ENCODE measurements around the gene FAM50A.

The FAM50A gene

DNA sequence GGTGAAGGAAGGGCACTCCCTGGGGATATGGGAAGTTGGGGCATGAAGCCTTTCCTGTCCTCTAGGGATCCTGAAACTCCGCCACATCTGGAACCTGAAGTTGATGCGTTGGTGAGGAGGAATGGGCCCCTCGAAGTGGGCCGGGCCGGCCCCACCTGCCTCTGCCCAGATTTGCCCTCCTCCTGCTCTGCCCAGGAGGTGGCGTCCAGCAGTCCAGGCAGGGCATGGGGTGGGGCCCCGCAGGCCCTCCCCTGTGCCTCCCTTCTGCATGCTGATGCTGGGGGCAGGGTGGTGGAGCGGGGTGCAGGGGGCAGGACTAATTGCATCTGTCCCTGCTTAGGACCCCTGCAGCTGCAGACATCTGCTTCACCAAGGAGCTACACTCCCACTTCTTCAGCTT, 30.8 kb upstream of the FAM50A start:
- no peak for DNase-seq (ENCODE audit: low read depth, low spot score)

- DNase-seq (ENCODE audit: low read depth, low spot score), result no peak
These were observed 26.8 kb upstream of the FAM50A start for GRCh38 chrX:154417157-154417556.

GRCh38 chrX:154419189-154419588, 24.8 kb upstream of the FAM50A start:
- DNase-seq (ENCODE audit: low read depth, low spot score), result no peak

- no peak for DNase-seq (ENCODE audit: low read depth, low spot score)
These were observed 24.1 kb upstream of the FAM50A start for GRCh38 chrX:154419688-154420401.

DNA sequence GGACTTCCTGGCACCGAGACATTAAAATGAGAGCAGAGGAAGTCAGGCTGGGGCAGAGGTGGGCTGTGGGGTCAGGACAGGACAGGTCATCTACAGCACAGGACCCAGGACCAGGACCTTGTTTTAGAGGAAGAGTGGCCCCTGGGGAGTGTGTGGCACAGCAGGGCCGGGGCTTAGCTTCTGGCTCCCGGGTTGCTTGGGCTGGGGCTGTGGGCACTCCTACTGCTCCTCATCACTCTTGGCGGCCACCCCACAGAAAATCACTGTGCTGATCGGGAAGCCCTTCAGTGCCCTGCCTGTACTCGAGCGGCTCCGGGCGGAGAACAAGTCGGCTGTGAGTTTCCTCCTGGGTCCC, 23.6 kb upstream of the FAM50A start:
- DNase-seq (ENCODE audit: low read depth, low spot score), result no peak

GRCh38 chrX:154426916-154427770, 16.8 kb upstream of the FAM50A start:
- no peak for DNase-seq (ENCODE audit: low read depth, low spot score)

- DNase-seq (ENCODE audit: low read depth, low spot score), result peak; percentile 70
These were observed 15.5 kb upstream of the FAM50A start, which contains the start of gene ATP6AP1 for GRCh38 chrX:154428176-154429171. ATP6AP1 (plus strand) TSS chrX:154428677; CDS start chrX:154428693, 16 bp downstream.

- DNase-seq (ENCODE audit: low read depth, low spot score), result no peak
These were observed 14.2 kb upstream of the FAM50A start for GRCh38 chrX:154429711-154430110.

- DNase-seq (ENCODE audit: low read depth, low spot score), result no peak
These were observed 13.5 kb upstream of the FAM50A start for GRCh38 chrX:154430479-154430878.

DNA sequence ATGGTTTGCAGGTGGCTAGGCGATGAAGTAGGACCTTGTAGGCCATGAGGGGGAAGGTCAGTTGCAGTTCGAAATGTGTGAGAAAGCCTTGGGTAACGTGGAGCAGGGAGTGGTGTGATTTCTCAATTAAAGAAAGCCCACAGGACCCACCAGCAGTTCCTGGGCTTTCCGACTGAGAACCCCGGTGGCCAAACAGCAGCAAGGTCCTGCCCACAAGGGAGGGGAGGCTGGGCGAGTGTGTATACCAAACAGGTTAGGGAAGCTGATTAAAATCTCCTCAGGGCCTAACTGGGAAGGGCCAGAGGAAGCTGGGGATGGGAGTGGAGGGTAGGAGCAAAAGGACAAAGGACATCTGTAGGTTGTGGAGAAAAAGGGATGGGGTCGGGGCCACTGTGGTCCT, 13.0 kb upstream of the FAM50A start:
- DNase-seq (ENCODE audit: low read depth, low spot score), result no peak

DNA sequence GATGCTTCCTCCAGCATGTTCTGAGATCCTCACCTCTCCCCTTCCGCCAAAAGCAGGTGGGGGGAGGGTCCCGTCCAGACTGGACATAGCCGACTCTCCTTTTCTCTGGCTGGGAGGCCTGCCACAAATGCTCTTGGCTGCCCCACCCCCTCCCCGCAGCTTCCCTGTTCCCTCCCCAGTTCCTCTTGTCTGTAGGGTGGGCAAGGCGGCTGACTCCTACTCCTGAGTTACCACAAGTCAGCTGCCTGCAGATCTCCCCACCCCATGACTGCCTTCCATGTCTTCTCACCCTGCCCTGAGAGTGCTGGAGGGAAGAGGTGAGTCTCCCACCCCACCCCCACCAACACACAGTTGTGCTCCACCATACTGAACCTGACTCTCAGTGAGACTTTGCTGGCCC, 12.6 kb upstream of the FAM50A start:
- no peak for DNase-seq (ENCODE audit: low read depth, low spot score)

DNA sequence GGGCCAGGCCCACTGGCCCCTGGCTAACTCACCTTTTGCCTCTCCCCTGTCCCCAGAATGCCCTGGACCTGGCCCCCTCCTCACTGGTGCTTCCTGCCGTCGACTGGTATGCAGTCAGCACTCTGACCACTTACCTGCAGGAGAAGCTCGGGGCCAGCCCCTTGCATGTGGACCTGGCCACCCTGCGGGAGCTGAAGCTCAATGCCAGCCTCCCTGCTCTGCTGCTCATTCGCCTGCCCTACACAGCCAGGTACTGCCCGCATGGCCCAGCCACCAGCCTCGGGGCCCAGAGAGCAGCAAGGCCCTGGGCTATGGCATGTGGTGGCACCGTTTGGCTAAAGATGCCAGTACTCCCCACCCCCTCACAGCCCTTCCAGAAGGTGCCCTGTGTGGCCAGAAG, 11.7 kb upstream of the FAM50A start:
- DNase-seq (ENCODE audit: low read depth, low spot score), result no peak

GRCh38 chrX:154433605-154434004, 10.3 kb upstream of the FAM50A start:
- no peak for DNase-seq (ENCODE audit: low read depth, low spot score)

- DNase-seq (ENCODE audit: low read depth, low spot score), result no peak
These were observed 9.4 kb upstream of the FAM50A start for GRCh38 chrX:154434394-154435168.

DNA sequence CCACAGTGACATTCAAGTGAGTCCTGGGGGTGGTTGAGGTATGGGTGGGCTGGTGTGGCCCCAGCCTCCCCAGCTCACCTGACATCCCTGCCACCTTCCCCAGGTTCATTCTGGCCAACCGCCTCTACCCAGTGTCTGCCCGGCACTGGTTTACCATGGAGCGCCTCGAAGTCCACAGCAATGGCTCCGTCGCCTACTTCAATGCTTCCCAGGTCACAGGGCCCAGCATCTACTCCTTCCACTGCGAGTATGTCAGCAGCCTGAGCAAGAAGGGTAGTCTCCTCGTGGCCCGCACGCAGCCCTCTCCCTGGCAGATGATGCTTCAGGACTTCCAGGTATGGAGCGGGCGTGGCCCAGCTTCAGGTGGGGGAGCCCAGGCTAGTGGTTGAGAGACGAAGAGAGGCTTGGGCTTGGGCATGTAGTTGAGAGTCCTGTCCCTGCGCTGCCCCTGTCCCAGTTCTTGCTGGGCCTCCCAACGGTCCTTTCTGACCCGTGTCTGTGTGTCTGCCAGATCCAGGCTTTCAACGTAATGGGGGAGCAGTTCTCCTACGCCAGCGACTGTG, 8.7 kb upstream of the FAM50A start:
- no peak for DNase-seq (ENCODE audit: low read depth, low spot score)

DNA sequence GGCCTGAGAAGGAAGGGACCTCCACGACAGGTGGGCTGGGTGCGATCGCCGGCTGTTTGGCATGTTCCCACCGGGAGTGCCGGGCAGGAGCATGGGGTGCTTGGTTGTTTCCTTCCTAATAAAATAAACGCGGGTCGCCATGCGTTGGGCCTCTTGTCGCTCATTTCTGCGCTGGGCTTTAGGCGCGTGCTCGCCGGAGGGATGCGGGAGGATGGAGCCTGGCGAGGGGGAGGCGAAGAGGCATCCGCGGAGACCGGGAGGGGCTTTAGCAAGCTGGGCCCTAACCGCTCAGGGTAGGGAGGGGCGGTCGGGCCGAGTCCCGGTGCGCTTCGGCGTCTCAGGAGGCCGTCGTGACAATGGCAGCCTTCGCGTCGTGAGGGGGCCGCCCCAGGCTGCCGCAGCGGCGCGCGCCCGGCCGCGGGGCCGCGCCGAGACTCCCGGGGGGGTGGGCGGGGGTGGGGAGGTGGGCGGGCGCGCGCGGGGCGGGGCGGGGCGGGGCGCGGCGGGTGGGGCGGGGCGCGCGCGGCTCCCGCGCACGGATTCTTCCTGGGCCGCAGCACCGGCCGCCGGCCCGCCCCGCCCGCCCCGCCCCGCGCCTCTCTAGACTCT, 7.5 kb upstream of the FAM50A start:
- DNase-seq (ENCODE audit: low read depth, low spot score), result peak; percentile 33

GRCh38 chrX:154436983-154437752, 6.8 kb upstream of the FAM50A start, which contains the start of gene GDI1:
GDI1 (plus strand) TSS chrX:154437154; CDS start chrX:154437255, 101 bp downstream.
- peak; percentile 17 for DNase-seq (ENCODE audit: low read depth, low spot score)

DNA sequence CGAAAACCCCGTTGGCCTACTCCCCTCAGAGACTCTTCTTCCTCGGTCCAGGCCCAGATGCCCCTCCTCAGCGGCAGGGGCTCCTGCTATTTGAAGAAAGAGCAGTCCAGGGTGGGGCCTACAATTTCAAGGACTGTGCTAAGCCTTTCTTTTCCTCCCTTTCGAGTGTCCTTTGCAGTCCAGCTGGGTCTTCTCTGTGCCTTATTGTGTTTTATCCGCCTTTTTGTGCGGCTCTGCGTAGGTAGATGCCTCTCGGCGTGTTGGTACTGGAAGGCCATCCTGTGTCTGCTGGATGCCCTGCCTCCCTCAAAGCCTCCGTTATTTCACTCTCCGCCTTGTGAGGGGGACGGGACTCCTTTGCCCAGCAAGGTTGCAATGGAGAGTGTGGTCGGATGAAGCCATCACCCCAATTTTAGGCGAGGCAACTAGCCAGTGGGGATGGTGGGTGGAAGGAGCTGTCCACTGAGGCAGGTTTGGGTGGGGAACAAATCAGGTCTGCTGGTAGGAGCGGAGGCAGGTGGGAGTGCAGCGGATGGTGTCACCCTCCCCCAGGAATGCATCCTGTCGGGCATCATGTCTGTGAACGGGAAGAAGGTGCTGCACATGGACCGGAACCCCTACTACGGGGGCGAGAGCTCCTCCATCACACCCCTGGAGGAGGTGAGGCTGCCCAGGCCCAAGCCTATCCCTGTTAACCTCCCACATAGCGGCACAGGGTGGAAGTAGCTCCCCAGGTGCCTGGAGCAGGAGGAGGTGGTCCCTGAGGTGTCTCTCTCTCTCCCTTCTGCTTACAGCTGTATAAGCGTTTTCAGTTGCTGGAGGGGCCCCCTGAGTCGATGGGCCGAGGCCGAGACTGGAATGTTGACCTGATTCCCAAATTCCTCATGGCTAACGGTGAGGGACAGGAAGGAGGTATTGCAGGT, 5.7 kb upstream of the FAM50A start:
- no peak for DNase-seq (ENCODE audit: low read depth, low spot score)
